Renal cortical epithelial cell (primary cell): ENCODE results near the gene ADM5. TPM values are rescaled to one million over a fixed set of nuclear protein-coding genes. Genes with fewer than 3 reads are reported as not detected.

Experiments used
- DNase-seq: peaks from one replicate; pipeline ENCODE4 v3.0.0-alpha.2; 2011; ENCODE audit warnings: low read depth
- total RNA-seq: library from RNA; depleted of rRNA; stranded (reverse); fragments of >200 nt; gene quantifications from 2 replicates; pipeline ENCODE4 v1.2.3, GENCODE V29; 2014

Gene ADM5
- total RNA-seq: 0.35 TPM in 2 replicates

DNA sequence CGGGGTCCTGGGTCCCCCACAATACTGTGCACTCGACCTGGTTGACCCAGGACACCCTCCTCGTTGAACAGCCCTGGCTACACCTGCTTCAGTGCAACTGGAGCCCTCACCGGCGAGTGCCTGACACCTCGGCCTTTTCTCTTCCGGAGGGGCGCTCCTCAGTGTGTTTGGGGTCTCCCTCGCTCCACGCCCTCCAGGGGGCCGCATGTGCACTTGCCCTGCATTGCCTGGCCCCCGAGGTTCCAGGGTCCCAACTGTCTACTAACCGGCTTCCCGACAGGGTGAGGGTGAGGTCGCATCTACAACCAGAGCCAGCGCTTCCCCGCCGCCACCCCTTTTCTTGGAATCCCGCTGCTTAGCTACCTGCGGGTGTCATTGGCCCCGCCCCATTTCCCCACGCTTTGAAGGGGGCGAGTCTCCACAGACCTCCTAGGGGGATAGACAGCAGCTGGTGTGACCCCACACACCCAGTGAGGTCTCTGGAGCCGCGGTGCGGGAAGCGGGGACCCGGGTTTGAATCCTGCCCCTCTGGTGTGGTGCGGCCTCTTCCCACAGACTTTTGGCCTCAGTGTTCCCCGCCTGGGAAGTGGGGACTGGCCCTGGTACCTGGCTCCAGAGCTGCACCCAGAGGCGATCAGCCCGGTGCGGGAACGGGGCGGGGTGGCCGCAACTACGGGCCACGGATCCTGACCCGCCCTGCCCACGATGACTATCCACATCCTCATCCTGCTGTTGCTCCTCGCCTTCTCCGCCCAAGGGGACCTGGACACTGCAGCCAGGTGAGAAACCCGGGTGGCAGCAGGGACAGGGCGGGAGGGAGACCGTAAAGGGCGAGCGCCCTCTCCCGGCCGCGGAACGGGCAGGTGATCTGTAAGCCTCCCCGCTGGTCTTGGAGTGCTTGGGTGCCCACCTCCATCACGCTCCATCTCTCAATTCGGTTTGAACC is at the start of gene ADM5:
Gene ADM5 (plus strand): TSS at position 462 of the 946 bp plus-strand sequence. CDS start 244 bp downstream, at position 706.
- no peak for DNase-seq

GRCh38 chr19:49640113-49640898 is 49.1 kb upstream of the ADM5 start, which contains the start of gene RRAS:
Gene RRAS, minus strand, starts transcription at chr19:49640143. Its CDS starts 45 bp downstream, at chr19:49640098.
- peak; percentile 99 for DNase-seq

- peak; percentile 98 for DNase-seq
Observed at GRCh38 chr19:49641688-49642491, 47.5 kb upstream of the ADM5 start, which contains the start of gene SCAF1. Gene SCAF1, plus strand, starts transcription at chr19:49642209. Its CDS starts 2,818 bp downstream, at chr19:49645027.

GRCh38 chr19:49642492-49643035 is 46.8 kb upstream of the ADM5 start:
- DNase-seq: no peak

DNA sequence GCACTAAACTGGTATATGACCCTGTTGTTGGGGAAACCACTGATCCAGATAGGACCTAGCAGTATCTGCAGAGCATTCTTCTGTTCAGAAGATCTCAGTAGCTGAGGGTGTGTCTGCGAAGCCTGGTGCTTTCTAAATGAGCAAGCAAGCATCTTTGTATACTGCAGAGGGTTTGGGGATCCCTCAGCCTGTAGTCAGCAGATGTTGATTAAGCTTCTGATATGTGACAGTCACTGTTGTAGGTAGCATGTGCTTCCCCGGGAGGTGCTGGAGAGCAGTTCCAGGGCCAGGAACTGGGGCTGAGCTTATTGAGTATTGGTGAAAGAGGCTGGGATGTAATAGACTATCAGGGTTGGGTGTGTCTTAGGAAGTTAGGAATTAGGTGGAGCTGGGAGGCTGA is 45.9 kb upstream of the ADM5 start:
- DNase-seq: no peak

DNA sequence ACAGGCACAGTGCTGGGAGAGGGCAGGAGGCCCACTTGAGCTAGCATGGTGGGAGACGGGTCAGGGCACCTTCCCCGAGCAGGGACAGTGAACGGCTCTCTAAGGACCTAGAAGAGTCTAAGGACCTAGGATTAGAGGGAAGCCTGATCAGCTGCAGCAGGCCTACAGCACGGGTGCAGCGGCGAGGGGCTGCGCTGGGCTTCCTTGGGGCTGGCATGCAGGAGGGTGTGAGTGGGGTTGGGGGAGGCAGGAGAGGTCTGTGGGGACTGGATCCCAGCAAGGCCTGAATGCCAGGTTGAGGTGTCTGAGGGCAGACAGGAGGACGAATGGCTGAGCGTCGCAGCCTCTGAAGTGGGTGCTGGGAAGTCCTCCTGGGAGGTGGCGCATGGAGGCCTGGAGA is 43.8 kb upstream of the ADM5 start:
- DNase-seq: no peak

DNA sequence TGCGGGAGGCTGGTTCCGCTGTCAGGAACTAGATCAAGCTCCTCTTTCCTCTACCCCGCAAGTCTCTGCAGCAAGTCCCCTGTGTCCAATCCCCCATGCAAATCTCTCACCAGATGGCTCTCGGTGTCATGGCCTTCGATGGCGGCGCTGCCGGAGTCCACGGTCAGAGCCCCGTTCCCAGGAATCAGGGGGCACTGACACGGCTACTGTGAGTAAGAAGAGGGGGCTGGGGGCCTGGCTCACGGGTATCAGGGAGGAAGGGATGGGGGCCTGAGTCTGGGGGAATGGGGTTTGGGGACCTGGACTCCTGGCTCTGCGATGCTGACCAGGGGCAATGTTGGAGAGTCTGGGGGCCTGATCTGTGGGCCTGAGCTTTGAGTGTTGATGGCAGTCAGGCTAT is 43.4 kb upstream of the ADM5 start:
- no peak for DNase-seq

DNA sequence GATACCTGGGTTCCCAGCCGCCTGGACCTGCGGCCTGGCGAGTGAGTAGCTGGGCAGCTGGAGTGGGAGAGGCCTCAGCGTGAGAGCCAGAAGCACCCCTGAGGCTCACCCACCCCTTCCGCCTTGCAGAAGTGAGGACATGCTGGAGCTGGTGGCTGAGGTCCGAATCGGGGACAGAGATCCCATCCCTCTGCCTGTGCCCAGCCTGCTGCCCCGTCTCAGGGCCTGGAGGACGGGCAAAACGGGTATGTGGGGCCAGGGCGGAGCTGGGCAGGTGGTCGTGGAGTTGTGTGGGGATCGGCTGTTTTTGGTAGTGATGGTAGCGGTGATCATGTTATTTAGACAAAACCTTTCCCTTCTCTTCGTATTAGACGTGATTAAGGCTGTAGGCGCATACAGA is 42.8 kb upstream of the ADM5 start:
- DNase-seq: no peak

GRCh38 chr19:49651029-49651819 is 38.2 kb upstream of the ADM5 start:
- no peak for DNase-seq

DNA sequence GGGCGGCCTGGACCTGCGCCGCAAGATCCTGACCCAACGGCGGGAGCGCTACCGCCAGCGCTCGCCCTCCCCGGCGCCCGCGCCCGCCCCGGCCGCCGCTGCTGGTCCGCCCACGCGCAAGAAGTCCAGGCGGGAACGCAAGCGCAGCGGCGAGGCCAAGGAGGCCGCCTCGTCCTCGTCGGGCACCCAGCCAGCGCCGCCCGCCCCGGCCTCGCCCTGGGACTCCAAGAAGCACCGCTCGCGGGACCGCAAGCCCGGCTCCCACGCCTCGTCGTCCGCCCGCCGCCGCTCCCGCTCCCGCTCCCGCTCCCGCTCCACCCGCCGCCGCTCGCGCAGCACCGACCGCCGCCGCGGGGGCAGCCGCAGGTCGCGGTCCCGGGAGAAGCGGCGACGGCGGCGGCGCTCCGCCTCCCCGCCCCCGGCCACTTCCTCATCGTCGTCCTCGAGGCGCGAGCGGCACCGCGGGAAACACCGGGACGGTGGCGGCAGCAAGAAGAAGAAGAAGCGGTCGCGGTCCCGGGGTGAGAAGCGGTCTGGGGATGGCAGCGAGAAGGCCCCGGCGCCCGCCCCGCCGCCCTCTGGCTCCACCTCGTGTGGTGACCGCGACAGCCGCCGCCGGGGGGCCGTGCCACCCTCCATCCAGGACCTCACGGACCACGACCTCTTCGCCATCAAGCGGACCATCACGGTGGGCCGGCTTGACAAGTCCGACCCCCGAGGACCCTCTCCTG is 37.4 kb upstream of the ADM5 start:
- DNase-seq: no peak

GRCh38 chr19:49652551-49653465 is 36.6 kb upstream of the ADM5 start:
- DNase-seq: no peak

- no peak for DNase-seq
Observed at GRCh38 chr19:49653466-49653806, 36.0 kb upstream of the ADM5 start.

- no peak for DNase-seq
Observed at GRCh38 chr19:49654581-49654980, 34.8 kb upstream of the ADM5 start.

- no peak for DNase-seq
Observed at GRCh38 chr19:49655570-49656455, 33.6 kb upstream of the ADM5 start.

DNA sequence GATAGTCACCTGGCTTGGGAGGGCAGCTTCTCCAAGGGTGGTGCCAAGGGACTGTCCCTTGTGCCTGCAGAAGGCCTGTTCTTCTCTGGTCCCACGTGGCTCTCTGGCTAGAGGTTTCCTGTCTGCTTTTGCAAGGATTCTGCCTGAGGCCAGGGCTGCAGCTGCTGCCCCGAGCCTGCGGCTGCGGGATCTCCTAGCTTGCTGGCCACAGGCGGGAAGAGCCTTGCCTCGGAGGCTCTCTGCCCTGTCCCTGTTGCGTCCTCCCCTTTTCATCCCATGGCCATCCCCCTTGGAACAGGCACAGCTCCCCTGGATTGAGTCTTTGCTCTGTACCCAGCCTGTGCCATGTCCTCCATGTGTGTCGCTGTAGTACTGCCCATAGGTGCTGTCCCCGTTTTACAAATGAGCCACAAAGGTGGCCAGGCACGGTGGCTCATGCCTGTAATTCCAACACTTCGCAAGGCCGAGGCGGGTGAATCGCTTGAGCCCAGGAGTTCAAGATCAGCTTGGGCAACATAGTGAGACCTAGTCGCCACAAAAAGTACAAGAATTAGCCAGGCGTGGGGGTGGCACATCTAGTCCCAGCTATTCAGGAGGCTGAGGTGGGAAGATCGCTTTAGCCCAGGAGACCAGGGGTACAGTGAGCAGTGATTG is 32.8 kb upstream of the ADM5 start:
- DNase-seq: no peak

DNA sequence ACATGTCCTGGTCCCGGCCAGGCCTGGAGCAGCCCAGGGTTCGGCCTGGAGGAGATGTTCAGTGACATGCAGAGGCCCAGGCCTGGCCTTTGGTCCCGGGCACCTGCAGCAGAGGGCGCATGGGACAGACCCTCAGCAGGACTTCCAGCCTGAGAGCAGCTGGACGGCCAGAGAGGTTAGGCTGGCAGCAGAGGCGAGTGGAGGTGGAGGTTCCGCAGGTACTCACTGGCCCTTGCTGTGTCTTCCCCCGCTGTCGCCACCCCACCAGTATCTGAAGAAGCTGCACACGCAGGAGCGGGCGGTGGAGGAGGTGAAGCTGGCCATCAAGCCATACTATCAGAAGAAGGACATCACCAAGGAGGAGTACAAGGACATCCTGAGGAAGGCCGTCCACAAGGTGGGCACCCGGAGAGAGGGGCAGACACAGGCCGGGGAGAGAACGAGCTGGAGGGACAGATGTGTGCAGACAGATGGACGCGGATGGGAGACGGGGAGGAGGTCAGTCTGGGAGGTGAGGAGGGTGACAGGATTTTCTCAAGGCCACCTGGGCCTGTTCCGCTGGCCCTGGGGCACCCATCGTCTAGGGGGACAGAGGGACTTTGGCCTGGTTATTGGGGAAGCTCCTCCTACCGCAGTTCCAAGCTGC is 31.8 kb upstream of the ADM5 start:
- no peak for DNase-seq

- no peak for DNase-seq
Observed at GRCh38 chr19:49658139-49658517, 31.3 kb upstream of the ADM5 start.
